GM12891 (cell line): ENCODE measurements around the gene TECPR1. TPM values are rescaled to one million over a fixed set of nuclear protein-coding genes. Genes with fewer than 3 reads are reported as not detected.

Experiments
- DNase-seq: peaks from one replicate; pipeline ENCODE4 v3.0.0; 2011; ENCODE audit warnings: low spot score; ENCODE audit not compliant: insufficient read length
- FAIRE-seq: peaks from 2 replicates; lab custom pipeline; 2011; peaks lifted over from hg19 to GRCh38; lab: Jason Lieb, UNC
- PAX5 ChIP-seq: IDR thresholded peaks from 2 replicates; pipeline ENCODE4 v1.6.1; 2011; ENCODE audit warnings: low read length, moderate library complexity, mild to moderate bottlenecking; ENCODE audit not compliant: insufficient read depth, severe bottlenecking
- POLR2A ChIP-seq: IDR thresholded peaks from 2 replicates; pipeline ENCODE4 v1.6.1; 2011; ENCODE audit warnings: low read depth, low read length, control low read depth
- POLR2AphosphoS5 ChIP-seq: IDR thresholded peaks from 2 replicates; pipeline ENCODE4 v1.6.1; 2011; ENCODE audit warnings: low read depth, low read length, control low read depth
- POU2F2 ChIP-seq: IDR thresholded peaks from 2 replicates; pipeline ENCODE4 v1.6.1; 2011; ENCODE audit warnings: low read depth, mild to moderate bottlenecking, control low read depth, low read length, moderate library complexity
- SPI1 ChIP-seq: IDR thresholded peaks from 2 replicates; pipeline ENCODE4 v1.6.1; 2011; ENCODE audit warnings: low read depth, low read length, control low read depth
- TAF1 ChIP-seq: IDR thresholded peaks from 2 replicates; pipeline ENCODE4 v1.6.1; 2011; ENCODE audit warnings: low read depth, low read length, control low read depth
- polyA plus RNA-seq: library from polyadenylated mRNA; unstranded; fragments of >200 nt; gene quantifications from one replicate; pipeline ENCODE4 v1.2.1, GENCODE V29; 2012; ENCODE audit warnings: low read depth, missing spikeins, inconsistent platforms; ENCODE audit not compliant: missing spikeins

Gene TECPR1
- 6.0 TPM for polyA plus RNA-seq

DNA sequence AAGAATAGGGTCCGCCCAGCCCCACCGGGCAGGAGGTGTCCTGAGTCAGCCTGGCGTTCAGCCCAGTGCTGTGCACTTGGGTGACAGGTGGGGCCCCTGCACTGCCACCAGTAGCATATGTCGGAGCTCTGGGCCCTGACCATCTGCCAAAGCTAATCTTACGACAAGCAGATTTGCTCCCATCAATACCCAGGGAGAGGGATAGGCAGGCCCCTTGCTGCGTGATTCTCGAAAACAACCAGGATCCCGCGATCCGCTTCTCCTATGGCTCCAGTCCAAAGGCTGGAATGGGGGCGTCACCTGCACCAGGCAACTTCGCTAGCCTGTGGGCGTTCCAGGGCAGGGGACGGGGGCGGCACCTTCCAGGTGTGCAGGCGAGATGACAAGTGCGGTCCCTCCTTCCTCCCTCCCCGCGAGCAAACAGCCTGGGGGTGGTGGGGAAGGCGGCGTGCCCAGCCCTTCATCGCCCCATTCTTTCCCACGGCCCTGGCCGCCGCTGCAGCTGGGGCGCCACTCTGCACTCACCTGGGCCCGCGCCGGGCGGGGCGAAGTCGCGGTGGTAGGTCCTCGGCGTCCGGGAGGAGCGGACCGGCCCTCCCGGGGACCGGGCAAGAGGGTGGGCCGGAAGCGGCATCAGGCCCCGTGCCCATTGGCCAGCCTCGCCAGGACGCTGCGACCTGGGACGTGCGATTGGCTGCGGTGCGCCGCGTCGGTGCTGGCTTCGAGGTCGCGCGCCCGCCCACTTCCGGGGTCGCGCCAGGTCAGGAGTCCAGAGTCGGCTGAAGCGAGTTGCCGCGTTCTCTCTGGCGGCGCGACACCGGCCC lies at the start of gene TECPR1:
TSS of gene TECPR1 (minus strand) at position 632 of the 824 bp plus-strand sequence. CDS start 6,086 bp downstream, outside the sequence.
- peak; percentile 98 for FAIRE-seq
- TF ChIP-seq PAX5 (no peak), POLR2AphosphoS5 (no peak), TAF1 (no peak), POLR2A (no peak), POU2F2 (no peak), SPI1 (no peak)
- DNase-seq, result peak; percentile 100

GRCh38 chr7:98300595-98301372 lies 48.8 kb upstream of the TECPR1 start:
- no peak for DNase-seq
- TF ChIP-seq PAX5 (no peak), POLR2AphosphoS5 (no peak), SPI1 (no peak), POLR2A (no peak), POU2F2 (no peak), TAF1 (no peak)
- no peak for FAIRE-seq

GRCh38 chr7:98297626-98298286 lies 45.7 kb upstream of the TECPR1 start:
- DNase-seq (no peak), FAIRE-seq (no peak)
- TF ChIP-seq PAX5 (no peak), POLR2AphosphoS5 (no peak), POLR2A (no peak), SPI1 (no peak)

DNA sequence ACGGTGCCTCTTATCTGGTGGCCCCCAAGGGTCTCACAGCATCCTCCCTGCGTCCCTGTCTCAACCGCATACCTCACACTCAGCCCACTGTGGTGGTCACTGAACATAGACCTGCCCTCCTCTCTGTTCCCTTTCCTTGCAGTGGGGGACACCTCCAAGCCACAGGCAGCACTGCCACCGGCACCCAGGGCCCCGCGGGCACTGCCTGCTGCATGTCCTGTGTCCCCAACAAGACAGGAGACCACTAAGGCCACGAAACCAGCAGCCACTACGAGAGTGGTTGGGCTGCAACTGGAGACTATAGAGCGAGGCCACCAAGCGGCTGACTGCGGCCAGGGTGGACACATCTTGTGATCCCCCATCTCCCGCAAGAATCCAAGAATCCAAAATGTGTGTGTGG lies 44.8 kb upstream of the TECPR1 start:
- DNase-seq, result no peak
- TF ChIP-seq TAF1 (no peak), POU2F2 (no peak), POLR2AphosphoS5 (no peak), PAX5 (no peak), POLR2A (no peak), SPI1 (no peak)
- no peak for FAIRE-seq

GRCh38 chr7:98295467-98296192 lies 43.6 kb upstream of the TECPR1 start:
- TF ChIP-seq SPI1 (no peak), PAX5 (no peak), POU2F2 (no peak), POLR2AphosphoS5 (no peak), POLR2A (no peak), TAF1 (no peak)
- no peak for FAIRE-seq
- DNase-seq, result no peak

DNA sequence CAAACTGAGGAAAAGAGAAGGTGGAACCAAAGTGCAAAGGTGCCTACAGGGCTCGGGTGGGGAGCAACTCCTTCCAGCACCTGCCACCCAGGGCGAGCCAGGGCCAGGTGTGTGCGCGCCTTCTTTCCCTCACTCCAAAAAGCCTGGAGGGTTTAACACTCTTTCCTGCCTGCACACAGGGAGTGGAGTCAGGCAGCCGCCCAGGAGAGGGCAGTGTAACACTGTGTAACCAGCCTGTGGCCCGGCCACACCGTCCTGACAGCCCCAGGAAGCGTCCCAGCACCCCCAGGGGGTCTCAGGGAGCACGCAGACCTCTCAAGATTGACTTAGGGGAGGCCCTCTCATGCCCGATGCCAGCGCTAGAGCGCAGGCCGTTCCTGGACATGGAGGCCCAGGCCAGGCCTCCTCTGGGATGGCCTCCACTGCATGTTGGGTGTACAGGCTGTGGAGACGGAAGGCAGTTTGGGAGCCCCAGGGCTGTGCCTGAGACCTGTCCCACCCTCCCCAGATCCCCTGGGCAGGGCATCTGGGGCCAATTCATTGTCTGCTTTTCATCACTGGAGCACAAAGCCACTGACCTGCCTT lies 42.9 kb upstream of the TECPR1 start:
- no peak for TF ChIP-seq PAX5
- TF ChIP-seq POU2F2, result 0 out of 2 replicates have a peak, but pooled peaks have one; percentile 38
- no peak for TF ChIP-seq TAF1
- 0 out of 2 replicates have a peak, but pooled peaks have one; percentile 20 for TF ChIP-seq POLR2AphosphoS5
- peak; percentile 45; the same call in 1 of the 2 replicates for TF ChIP-seq POLR2A
- DNase-seq (peak; percentile 87), FAIRE-seq (peak; percentile 69)

DNA sequence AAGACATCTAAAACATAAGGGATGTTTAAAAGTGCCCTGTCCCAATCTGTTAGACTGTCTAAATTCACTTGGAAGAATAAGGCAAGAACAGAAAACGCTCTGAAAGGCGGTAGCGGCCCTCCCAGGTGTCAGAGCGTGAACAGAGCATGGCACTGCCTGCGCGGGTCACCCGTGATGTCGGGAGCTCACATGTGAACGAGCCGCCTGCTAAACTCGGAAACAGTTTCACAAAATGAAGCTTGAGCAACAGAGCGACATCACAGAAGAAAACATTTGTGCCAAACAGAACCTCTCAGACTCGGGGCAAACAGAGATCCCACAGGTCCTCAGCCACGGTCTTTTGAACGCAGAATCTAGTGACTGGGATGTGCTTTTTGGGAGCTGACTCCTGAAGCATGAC lies 42.3 kb upstream of the TECPR1 start:
- TF ChIP-seq SPI1 (no peak), POU2F2 (no peak), POLR2AphosphoS5 (no peak), PAX5 (no peak), POLR2A (no peak), TAF1 (no peak)
- no peak for FAIRE-seq
- DNase-seq, result no peak

DNA sequence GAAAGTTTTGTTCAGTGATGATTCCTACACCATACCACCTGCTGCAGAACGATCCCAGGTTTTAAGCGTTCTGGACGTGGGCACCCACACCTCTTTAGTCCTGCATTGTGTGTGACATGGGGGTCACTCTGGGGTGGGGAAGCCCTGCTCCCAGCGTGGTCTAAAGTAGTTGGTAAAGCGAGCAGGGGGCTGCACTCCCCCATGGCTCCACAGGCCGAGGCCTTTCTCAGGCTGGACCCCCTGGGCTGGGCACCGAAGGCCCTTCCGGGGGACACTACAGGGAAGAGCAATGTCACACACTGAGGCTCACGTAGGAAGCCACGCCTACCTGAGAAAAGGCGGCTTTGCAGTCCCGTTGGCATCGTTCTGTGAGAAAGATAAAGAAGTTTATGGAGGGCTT lies 41.7 kb upstream of the TECPR1 start:
- FAIRE-seq (no peak), DNase-seq (no peak)
- no peak for TF ChIP-seq POLR2AphosphoS5
- no peak for TF ChIP-seq SPI1
- no peak for TF ChIP-seq POU2F2
- no peak for TF ChIP-seq TAF1
- no peak for TF ChIP-seq PAX5
- no peak for TF ChIP-seq POLR2A
